Peyer's patch (tissue), 4 donors: Measurements from ENCODE around the gene TMEM222.

Experiments used
- CTCF ChIP-seq, 6 experiments: fragments of 450-650 bp in 4 of 6; fragments of 200-600 bp in 2 of 6; sonication (generic) in 1 of 6; IDR thresholded peaks; one replicate each; pipeline ENCODE4 v1.5.1; 2017 to 2019; ENCODE audit warnings: antibody characterized with exemption in 6 of 6, mild to moderate bottlenecking in 3 of 6, moderate library complexity in 1 of 6
- POLR2A ChIP-seq, 2 donors: fragments of 450-650 bp; IDR thresholded peaks; one replicate each; pipeline ENCODE4 v1.5.1; 2017; ENCODE audit warnings: antibody characterized with exemption in 2 of 2, mild to moderate bottlenecking in 2 of 2, moderate library complexity in 2 of 2

DNA sequence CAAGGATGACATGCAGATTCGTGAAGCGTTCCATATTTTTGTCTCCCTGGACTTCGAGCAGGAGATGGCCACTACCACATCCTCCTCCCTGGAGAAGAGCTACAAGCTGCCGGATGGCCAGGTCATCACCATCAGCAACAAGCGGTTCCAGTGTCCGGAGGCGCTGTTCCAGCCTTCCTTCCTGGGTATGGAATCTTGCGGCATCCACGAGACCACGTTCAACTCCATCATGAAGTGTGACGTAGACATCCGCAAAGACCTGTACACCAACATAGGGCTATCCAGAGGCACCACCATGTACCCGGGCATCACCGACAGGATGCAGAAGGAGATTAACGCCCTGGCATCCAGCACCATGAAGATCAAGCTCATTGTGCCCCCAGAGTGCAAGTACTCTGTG is 3.3 kb downstream of the TMEM222 start:
- TF ChIP-seq POLR2A (IDR thresholded peaks at IDR 0.05) (no peak), CTCF (IDR thresholded peaks at IDR 0.05) (no peak)
